ENCODE results near the gene TMEM238.

TMEM238 gene

DNA sequence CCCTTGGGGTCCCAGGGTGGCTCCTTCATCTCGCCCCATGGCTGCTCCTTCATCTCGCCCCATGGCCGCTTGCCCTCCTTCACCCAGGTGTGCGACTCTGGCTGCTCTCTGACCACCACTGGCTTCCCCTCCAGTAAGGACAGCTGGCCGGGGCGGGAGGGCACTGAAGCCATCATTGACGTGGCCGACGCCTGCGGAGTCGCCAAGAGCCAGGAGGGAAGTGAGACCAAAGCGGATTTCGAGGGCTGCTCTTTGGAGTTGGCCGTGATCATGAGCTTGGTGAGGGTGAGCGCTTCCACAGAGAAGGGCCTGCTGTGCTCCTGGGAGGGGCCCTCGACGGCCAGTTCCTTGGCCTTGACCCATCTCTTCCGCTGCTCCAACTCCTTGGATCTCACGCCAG, 25.6 kb downstream of the TMEM238 start:
- DNase-seq (ENCODE audit: low read depth): no peak

DNA sequence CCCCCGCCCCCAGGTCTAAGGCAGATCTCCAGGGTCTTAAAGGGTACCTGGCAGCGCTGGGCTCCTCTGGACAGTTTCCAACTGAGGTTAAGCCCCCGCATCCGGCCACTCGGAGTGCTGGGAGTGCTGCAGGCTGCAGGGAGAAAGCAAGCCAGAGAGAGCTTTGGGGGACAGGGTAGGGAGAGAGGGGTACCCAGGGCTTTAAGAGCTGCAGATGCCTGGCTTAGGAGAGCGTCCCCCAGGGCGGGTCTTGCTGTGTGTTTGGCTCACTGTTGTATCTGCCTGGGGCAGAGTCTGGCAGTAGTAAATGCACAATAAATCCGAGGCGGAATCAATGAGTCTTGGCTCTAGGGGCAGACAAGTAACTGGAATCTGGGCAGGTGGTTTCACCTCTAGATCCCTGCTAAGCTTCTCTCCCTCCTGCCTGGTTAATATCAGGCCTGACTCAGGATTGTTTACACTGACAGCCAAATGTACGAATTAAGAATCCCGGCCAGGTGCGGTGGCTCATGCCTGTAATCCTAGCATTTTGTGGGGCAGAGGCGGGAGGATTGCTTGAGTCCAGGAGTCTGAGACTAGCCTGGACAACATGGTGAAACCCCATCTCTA, 28.8 kb downstream of the TMEM238 start:
- DNase-seq (ENCODE audit: low read depth): no peak

DNA sequence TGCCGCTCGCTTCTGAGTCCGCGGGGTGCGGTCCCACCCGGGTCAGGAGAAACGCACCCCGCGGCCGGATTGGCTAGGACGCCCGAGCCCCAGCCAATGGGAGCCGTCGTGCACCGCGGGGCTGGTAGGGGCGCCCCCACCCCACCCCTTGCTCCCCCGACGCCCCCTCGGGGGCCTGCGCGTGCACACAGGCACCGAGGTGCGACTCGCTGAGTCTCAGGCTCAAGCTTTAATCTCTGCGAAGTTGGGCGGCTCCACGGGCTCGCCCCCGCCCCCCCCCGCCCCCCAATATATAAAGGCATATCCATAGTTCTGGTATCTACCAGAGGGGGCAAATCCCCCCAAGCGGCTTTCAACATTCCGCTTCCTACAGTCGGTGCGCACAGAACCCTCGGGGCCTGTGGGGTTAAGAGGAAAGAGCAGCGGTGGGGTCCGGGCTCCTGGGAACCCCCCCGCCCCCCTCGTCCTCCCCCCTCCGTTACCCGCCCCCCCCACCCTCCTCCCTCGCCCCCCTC, 29.3 kb downstream of the TMEM238 start, which contains the start of gene COX6B2:
Gene COX6B2 (minus strand): TSS at position 22 of the 515 bp plus-strand sequence. CDS start 198 bp downstream, outside the sequence.
- no peak for DNase-seq (ENCODE audit: low read depth)

DNA sequence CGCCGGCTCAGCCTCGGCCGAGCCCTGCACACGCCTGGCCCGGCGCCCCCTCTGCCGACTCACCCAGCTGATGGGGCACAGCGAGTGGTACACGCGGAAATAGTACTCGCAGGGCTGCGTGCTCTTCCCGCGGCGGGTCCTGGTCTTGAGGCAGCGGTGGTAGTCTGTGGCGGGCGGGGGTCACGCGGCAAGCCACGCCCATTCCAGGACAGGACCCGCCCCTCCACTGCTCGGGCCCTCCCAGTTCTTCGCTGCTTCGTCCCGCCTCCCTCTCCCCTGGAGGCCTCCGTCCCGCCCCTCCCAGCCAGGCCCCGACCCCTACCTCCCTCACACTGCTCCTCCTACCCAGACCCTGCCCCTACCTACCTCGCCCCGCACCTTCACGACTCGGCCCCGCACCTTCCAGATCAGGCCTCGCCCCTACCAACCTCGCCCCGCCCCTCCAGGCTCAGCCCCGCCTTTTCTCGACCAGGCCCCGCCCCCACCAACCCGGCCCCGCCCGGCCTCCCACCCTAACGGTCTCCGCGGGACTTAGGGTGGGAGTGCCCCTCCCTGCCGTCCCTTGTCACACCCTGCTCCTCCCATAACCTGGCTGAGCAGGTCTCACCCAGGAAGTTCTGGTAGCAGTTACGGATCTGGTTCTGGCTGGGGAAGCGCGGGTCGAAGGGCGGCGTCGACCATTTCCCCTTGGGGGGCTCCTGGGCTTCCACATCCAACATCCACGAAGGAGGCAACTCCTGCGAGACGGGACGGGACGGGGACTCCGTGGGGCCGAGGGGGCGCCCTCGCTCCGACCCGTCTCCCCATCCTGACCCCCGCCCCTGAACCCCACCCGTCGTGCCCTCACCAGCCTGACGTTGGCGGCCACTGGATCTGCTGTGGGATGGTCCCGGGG, 30.0 kb downstream of the TMEM238 start:
- DNase-seq (ENCODE audit: low read depth): no peak

DNA sequence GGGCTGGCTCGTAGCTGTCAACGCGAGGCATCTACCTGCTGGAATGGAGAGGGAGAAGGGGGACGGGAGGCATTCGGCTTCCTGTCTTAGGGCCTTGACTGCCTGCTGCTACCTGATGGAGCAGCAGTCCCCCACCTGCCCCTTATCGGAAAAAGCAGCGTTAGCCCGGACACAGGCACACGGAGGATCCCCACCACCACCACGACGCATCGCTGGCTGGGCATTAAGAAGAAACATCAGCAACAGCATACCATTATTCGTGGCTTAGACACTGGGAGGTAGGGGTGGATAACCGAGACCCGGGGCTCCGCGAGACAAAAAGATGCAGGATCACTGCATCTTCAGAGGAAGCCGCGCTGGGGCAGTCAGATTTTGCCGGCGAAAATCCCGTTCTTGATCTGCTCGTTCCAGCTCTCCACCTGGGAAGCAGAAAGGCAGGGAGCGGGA, 30.7 kb downstream of the TMEM238 start:
- no peak for DNase-seq (ENCODE audit: low read depth)

DNA sequence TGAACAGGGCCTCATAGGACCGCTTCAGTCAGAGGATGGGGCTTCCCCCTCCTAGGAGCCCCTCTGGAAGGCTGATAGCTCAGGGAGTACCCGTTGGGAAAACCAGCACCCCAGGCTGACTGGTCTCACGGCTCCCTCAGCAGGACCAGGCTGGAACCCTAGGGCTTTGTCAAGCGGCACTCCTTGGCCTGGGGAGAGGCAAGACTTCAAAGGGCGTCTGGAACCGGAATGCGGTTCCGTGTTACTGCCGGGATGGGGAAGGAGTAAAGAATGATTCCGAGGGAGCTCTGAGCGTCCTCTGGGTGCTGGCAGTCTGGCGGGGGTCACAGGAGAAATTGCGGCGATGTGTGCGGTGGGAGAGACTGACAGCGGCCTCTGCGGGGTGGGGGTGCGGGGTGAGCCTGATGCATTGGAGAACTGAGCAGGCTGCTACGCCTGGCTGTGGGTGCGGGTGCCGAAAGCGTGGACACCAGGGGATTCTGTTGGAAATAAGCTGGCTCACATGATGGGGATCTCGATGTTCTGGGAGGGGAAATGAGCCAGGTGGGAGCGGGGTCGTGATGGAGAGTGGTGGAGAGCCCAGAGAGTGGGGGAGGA, 31.4 kb downstream of the TMEM238 start:
- DNase-seq (ENCODE audit: low read depth): no peak

DNA sequence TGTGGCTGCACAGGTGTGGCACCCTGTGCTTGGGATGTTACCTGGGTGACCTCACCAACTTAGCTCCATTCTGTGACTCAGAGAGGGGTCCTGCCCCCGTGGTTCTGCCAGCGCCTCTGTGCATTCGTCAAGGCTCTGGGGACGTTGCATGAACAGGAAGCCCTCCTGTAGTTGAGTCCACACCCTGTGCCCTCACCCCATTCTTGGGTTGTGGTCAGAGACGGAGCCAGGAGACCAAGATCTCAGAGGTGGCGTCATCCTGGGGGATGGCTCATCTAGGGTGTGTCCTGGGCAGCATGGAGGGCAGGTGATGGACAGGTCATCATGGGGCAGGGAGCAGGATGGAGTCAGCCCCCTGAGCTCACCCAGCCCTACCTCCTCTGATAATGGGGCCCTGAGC, 32.1 kb downstream of the TMEM238 start:
- no peak for DNase-seq (ENCODE audit: low read depth)

DNA sequence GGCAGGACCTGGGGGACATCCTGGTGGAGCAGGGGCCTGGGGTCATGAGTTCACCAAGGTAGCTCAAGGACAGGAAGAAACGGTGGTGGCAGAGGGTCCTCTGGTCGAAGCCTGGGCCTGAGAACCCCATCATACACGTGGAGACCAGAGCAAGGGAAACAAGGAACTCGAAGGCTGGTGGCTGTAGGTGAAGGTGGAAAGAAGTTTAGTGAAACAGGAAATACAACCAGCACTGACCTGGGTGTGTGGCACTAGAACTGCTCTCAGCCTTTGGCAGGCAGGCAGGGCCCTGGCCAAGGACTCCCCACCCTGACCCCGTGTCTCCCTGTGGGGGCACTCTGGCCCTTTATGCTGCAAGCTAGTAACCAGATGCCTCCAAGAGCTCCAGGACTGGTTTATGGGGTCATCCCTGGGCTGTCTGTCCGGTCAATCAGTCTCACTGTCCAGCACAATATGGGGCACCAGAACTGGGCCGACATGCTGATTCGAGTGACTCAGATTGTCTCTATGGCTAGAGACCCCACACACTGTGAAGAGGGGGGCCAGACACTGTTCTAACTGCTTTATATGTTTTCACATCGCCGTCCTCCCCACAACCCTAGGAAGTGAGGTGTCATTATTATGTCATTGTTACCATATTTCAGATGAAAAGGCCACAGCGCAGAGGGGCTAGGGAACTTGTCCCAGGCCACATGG, 33.3 kb downstream of the TMEM238 start:
- no peak for DNase-seq (ENCODE audit: low read depth)

DNA sequence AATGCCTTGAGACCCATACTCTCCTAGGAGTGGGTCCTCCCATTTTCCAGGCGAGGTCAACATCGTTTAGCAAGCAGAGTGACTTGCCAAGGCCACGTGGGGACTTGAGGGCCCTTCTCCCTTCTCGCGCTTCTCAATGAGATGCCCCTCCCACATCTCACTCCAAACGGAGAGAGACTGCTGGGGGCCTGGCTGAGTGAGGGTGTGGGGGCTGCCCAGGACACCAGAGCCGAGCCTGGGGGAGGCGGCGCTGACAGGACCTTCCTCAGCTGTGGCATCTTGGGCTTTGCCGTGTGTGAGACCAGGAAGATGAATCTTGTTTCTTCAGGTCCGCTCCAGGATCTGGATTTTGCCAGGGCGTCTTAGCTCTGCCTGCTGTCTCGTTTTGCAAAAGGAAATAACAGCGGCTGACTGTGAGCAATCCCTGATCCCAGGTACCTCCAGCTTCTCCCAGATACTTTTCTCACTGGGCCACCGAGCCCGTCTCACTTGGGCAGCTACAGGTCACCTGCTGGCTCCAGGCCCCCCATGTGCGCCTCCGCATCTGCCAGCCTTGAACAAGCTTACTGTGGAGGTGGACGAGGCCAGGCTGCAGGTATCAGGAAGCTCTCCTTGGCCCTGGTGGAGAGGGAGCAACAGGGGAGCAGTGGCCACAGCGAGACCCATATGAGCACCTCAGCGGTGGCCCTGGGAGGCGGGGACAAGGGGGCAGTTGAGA, 35.6 kb downstream of the TMEM238 start:
- DNase-seq (ENCODE audit: low read depth): no peak

DNA sequence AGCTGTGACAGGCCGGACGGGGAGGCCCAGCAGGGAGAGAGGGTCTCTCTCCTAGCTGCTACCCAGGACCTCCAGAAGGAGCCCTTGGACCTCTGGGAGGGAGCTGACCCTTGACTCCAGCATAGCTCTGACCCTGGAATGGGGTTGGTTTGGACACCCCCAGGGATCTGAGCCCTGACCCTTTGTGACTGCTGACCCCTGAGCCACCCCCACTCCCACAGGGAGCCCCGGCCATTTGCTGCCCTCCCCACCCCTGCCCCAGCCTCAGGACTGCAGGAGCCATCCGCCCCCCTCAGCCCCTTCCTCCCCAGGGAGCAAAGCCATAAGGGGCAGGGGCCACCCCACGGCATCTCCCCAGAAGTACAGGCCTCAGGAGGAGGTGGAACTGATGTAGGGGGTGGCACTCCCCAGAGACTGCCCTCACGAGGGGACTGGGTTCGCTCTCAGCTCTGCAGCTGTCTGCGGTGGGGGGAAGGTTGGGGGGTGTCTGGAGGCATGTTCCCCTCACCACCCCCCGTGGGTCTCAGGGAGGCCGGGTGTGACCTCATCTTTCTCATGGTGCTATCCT, 36.6 kb downstream of the TMEM238 start:
- no peak for DNase-seq (ENCODE audit: low read depth)

DNA sequence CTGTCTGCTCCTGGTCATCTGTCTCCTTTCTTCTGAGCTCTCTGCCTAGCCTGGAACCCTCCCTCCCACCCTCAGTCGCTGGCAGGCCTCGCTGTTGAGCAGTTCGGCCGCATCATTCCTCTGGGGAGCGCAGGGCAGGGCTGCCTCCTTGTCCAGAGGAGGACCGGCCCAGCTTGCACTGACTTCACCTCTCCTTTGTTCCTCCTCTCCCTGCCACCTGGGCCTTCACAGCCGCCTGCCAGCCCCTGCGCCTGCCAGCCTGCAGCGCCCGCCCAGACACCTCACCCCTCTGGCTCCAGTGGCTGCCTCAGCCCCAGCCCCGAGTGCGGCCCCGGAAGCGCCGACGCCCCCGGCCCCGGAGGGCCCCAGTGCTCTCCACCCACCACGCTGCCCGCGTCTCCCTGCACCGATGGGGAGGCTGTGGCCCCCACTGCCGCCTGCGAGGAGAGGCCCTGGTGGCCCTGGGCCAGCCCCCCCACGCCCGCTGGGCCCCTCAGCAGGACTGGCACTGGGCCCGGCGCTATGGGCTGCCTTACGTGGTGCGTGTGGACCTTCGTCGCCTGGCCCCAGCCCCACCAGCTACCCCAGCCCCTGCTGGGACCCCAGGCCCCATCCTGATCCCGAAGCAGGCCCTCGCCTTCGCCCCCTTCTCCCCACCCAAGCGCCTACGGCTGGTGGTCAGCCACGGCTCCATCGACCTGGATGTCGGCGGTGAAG, 37.2 kb downstream of the TMEM238 start:
- DNase-seq (ENCODE audit: low read depth): no peak

DNA sequence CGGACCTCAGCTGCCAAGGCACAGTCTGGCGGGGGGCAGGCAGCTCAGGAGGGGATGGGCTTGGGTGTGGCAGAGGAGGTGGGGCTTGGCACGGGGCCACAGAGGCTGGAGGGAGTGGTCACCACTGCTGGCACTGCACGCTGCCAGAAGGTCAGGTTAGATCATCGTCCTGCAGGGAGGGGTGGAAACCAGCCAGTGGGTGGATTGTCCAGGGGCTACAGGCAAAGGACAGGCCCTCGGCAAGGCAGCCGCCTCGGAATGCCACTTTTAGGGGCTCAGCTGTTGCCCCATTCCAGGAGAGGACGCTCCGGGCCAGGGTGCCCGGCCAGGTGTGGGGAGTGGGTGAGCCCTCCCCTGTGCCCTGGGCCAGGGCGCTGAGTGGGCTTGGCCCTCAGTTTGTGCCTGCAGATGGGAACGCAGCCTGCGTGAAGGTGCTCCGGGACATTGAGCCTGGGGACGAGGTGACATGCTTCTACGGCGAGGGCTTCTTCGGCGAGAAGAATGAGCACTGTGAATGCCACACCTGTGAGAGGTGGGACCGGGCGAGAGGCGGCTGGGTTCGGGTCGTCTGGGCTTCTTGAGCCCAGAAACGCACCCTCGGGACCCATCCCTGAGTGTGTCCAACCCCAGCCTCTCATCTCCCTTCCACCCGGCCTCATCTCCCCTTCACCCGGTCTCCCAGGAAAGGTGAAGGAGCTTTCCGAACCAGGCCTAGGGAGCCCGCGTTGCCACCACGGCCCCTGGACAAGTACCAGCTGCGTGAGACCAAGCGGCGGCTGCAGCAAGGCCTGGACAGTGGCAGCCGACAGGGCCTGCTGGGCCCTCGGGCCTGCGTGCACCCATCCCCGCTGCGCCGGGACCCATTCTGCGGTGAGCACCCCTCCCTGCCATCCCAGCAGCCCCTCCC, 38.0 kb downstream of the TMEM238 start:
- no peak for DNase-seq (ENCODE audit: low read depth)

DNA sequence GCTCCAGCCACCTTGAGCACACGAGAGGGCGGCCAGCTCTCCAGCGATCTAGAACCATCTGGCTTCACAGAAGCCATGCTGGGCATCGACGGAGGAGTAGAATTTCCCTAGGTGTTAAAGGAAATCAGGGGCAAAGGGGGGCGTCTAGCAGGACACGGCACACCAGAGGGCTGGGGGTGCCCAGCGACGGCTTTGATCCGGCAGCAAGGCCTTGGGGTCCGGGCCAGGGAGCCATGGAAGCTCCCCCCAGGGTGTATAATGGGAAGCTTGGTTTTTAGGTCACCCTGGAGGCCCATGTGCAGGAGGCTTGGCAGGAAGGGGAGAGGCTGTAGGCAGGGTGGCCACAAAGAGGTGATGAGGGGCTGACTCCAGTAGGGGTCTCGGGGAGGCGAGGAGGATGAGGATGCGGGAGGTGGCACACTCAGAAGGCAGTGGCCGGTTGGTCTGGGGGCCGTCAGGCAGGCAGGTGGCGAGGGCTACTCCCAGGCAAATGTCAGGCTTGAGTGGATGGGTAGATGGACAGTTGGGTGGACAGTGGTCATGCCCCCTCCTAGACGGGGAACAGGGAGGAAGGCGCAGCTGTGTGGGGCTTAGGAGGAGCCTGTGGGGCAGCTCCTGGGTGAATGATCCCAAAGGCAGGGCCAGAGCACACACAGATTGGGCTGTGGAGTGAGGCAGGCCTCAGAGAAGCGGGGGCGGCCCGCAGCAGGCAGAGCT, 38.8 kb downstream of the TMEM238 start:
- DNase-seq (ENCODE audit: low read depth): no peak

DNA sequence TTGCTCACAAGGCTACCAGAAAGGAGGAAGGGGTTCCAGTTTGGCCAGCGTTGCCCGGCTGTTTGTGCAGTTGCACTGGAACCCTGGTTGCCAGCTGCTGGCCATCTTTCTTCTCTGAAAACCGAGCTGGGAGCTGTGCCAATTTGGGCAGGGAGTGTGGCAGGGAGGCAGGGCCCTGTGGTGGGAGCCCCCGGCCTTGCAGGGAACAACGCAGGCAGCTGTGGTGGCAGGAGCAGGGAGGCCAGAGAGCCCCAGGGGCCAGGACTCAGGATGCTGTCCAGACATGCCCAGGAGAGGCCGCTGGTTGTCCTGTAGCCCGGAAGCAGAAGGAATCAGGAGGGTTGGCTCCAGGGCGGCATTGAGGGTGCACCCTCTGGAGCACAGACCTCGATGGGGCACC, 39.6 kb downstream of the TMEM238 start:
- no peak for DNase-seq (ENCODE audit: low read depth)

DNA sequence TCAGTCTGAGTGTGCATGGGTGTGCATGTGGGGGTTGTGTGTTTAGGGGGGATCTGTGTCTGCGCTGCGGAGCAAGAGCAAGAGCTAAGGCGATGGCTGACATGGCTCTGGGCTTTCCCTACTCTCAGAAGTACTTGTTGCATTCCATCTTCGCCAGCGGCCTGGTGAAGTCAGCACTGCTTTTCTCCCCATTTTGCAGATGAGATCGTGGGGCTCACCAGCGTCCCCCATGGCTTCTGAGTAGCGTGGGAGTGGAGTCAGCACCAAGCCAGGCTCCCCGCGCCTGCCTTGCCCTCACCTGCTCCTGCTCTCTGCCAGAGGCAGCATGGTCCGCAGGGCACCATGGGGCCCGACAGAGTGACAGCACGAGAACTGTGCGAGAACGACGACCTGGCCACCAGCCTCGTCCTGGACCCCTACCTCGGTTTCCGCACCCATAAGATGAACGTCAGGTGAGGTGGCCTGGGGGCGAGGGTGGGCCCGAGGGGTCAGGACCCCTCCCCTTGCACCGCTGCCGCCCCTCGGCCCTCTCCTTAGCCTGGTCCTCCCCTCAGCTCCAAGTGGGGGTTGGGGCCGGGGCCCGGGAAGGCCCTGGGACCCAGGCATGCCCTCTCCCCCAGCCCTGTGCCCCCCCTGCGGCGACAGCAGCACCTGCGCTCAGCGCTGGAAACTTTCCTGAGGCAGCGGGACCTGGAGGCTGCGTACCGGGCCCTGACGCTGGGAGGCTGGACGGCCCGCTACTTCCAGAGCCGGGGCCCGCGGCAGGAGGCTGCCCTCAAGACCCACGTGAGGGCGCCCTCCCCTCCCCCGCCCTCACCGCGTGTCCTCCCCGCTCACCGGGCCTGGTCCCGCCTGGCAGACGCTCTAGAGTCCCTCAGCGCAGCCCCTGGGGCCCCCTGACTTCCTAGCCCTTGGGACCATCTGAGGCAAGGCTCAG, 42.2 kb downstream of the TMEM238 start:
- no peak for DNase-seq (ENCODE audit: low read depth)

DNA sequence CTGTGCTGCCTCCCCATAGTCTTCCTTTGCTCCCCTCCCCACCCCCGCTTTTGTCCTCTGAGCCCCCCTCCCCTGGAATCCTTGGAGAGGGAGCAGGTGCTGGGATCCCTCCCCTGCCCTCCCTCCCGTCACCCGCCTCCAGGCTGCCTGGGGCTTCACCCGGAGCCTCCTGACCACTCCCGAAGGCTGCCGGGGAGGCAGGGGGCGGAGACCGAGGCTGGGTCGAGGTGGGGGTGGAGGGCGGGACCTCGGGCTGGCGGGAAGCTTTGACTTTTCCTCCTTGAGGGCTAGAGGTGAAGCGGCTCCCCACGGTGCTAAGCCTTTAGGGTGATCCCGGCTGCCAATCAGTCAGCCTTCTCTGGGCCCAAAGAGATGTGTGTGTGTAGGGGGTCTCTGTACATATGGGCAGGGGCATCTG, 42.9 kb downstream of the TMEM238 start:
- DNase-seq (ENCODE audit: low read depth): no peak

DNA sequence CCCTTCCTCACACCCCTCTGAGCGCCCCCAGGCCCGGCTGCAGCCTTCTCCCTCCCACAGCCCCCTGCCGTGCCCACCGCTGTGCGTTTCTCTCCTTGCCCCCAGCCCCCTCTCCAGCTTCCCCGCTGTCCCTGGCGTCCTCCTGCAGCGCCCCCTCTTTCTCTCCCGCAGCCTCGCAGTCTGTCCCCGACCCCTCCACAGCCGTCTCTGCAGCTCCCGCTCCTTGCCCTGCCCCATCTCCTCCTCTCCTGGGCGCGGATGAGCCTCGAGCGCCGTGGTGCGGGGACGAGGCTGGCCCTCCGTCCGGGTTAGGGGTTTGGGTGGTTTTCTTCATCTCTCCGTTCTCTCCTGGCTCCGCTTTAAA, 43.3 kb downstream of the TMEM238 start:
- DNase-seq (ENCODE audit: low read depth): no peak

All from non-pigmented ciliary epithelial cell (primary cell).